Measurements from ENCODE around the gene SRMS. TPM values are rescaled to one million over a fixed set of nuclear protein-coding genes. Genes with fewer than 3 reads are reported as not detected.

SRMS gene
- total and polyA plus RNA-seq, 4 donors = not detected

DNA sequence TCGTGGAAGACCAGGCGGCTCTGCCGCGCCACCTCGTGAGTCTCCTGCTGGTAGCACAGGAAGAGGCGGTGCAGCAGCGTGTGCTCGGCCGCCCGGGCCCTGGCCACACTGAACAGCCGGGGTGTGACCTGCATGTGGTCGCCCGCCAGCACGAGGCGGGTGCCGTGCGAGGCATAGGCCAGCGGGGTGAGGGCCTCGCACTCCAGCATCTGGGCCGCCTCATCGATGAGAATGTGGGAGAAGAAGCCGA is 19.5 kb upstream of the SRMS start:
- no peaks in the 10 kb centered on the region for H3K9me3 ChIP-seq (ENCODE audit: control insufficient read depth in 4 of 4, low read length in 3 of 4)
- peaks cover 0 to 9% (median 3%) of the 10 kb centered on the region in 4 donors for H3K4me1 ChIP-seq (ENCODE audit: control insufficient read depth in 4 of 4, insufficient read depth in 4 of 4, low read length in 3 of 4)
- no peak for TF ChIP-seq SP1 (IDR thresholded peaks at IDR 0.05)
- no peak for TF ChIP-seq FOXA1 (IDR thresholded peaks at IDR 0.05)
- TF ChIP-seq HNF4G (IDR thresholded peaks at IDR 0.05) = no peak
- TF ChIP-seq, protein P1, sequence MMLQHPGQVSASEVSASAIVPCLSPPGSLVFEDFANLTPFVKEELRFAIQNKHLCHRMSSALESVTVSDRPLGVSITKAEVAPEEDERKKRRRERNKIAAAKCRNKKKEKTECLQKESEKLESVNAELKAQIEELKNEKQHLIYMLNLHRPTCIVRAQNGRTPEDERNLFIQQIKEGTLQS (IDR thresholded peaks at IDR 0.05) = no peak
- H3K4me3 ChIP-seq (ENCODE audit: low read depth in 1 of 3, low read length in 3 of 3) = no peak overlapping the region
- H3K27ac ChIP-seq (ENCODE audit: low read depth in 1 of 2, low read length in 2 of 2) = no peak overlapping the region
- peaks cover 0 to 42% (median 27%) of the 10 kb centered on the region in 4 donors for H3K36me3 ChIP-seq (ENCODE audit: control insufficient read depth in 4 of 4, insufficient read depth in 3 of 4, low read depth in 1 of 4, low read length in 3 of 4)
- no peaks in the 10 kb centered on the region for H3K27me3 ChIP-seq (ENCODE audit: control insufficient read depth in 4 of 4, insufficient read depth in 4 of 4, low read length in 3 of 4)
- 97% methylated on average over 22 of the region's 22 CpGs for WGBS
- no peak overlapping the region for H3K9ac ChIP-seq (ENCODE audit: low read depth in 1 of 2, low read length in 2 of 2)
- DNase-seq (ENCODE audit: low spot score) = no peak

DNA sequence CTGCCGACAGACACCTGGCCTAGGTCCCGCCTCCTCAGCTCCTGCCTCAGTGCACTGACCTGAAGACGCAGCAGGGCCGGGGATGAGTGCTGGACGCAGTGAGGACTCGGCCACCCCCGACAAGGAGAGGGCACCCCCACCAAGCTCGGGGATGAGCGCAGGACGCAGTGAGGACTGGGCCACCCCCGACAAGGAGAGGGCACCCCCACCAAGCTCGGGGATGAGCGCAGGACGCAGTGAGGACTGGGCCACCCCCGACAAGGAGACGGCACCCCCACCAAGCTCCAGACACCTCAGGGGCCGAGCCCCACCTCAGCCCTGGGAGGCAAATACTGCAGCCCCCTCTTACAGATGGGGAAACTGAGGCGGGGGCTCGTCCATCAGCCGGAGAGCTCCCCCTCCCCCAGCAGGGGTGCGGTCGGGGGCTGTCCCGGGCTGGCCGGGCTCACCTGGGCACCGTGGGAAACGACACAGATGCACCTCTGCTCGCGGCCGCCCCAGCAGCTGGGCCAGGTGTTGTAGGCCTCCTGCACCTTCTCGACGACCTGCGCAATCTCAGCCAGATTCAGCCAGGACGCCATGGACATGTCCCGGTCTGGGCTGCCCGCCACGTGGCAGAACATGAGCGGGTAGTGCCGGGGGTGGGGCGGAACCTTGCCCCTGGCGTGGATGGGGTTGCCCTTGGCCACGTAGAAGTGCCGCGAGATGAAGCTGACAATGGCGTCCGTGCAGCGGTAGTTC is 19.0 kb upstream of the SRMS start:
- no peak for TF ChIP-seq ZBTB33 (IDR thresholded peaks at IDR 0.05)
- Histone ChIP-seq H3K9me3 (ENCODE audit: control insufficient read depth in 4 of 4, low read length in 3 of 4) (no peaks in the 10 kb centered on the region), H3K4me3 (ENCODE audit: low read depth in 1 of 3, low read length in 3 of 3) (no peak overlapping the region), H3K9ac (ENCODE audit: low read depth in 1 of 2, low read length in 2 of 2) (no peak overlapping the region), H3K27ac (ENCODE audit: low read depth in 1 of 2, low read length in 2 of 2) (no peak overlapping the region), H3K4me1 (ENCODE audit: control insufficient read depth in 4 of 4, insufficient read depth in 4 of 4, low read length in 3 of 4) (peaks cover 0 to 9% (median 3%) of the 10 kb centered on the region in 4 donors), H3K27me3 (ENCODE audit: control insufficient read depth in 4 of 4, insufficient read depth in 4 of 4, low read length in 3 of 4) (no peaks in the 10 kb centered on the region), H3K36me3 (ENCODE audit: control insufficient read depth in 4 of 4, insufficient read depth in 3 of 4, low read depth in 1 of 4, low read length in 3 of 4) (peaks cover 0 to 44% (median 29%) of the 10 kb centered on the region in 4 donors)
- 92% methylated on average over 46 of the region's 46 CpGs for WGBS
- no peak for DNase-seq (ENCODE audit: low spot score)

DNA sequence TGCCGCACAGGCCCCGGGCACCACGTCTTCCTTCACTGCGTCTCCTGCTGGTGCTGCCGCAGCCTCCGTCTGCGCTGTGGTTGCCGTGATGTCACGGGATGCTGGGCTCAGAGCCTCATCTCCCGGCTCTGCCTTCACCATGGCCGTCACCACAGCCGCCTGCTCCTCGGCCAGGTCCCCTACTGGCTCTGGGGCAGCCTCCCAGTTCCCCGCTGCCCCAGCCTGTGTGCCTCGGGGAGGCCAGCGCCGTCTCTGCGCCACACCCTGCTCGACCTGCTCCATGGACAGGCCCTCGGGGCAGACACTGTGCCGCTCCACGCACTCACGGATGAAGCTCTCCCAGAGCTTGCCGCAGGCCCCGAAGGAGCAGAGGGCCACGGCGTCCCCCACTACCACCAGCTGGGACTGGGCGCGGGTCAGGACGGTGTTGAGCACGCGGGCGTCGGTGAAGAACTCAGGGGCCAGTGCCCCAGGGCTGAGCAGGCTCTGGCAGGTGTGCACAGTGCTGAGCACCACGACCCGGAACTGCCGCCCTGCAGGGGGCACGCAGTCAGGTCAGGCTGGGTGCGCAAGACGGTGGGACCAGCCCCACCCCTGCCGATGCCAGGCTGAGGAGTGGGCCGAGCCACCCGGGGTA is 18.3 kb upstream of the SRMS start:
- Histone ChIP-seq H3K36me3 (ENCODE audit: control insufficient read depth in 4 of 4, insufficient read depth in 3 of 4, low read depth in 1 of 4, low read length in 3 of 4) (peaks cover 0 to 52% (median 33%) of the 10 kb centered on the region in 4 donors), H3K27ac (ENCODE audit: low read depth in 1 of 2, low read length in 2 of 2) (no peak overlapping the region), H3K27me3 (ENCODE audit: control insufficient read depth in 4 of 4, insufficient read depth in 4 of 4, low read length in 3 of 4) (no peaks in the 10 kb centered on the region), H3K4me1 (ENCODE audit: control insufficient read depth in 4 of 4, insufficient read depth in 4 of 4, low read length in 3 of 4) (peaks cover 0 to 9% (median 3%) of the 10 kb centered on the region in 4 donors), H3K9ac (ENCODE audit: low read depth in 1 of 2, low read length in 2 of 2) (no peak overlapping the region), H3K9me3 (ENCODE audit: control insufficient read depth in 4 of 4, low read length in 3 of 4) (no peaks in the 10 kb centered on the region), H3K4me3 (ENCODE audit: low read depth in 1 of 3, low read length in 3 of 3) (no peak overlapping the region)
- WGBS = 96% methylated on average over 43 of the region's 43 CpGs
- DNase-seq (ENCODE audit: low spot score) = no peak
- TF ChIP-seq CTCF (IDR thresholded peaks at IDR 0.05; ENCODE audit: low read depth, low read length, missing input control) (no peak), JUND (IDR thresholded peaks at IDR 0.05) (no peak), RAD21 (IDR thresholded peaks at IDR 0.05) (no peak), TAF1 (conservative IDR thresholded peaks at IDR 0.05) (no peak), HNF4G (IDR thresholded peaks at IDR 0.05) (no peak), SP1 (IDR thresholded peaks at IDR 0.05) (no peak)

All from liver (tissue), 9 donors.